WTC11 (cell line): ENCODE results near the gene KIAA1671. TPM values are rescaled to one million over a fixed set of nuclear protein-coding genes. Genes with fewer than 3 reads are reported as not detected.

ENCODE experiments used
- ATAC-seq: fragments of 200-7000 bp; cut with Tn5 transposase; 2 replicates; pipeline ENCODE4 v1.10.0; 2021; ENCODE audit warnings: mild to moderate bottlenecking, moderate library complexity
- CTCF ChIA-PET: fragments of 300-600 bp; sonication (Branson Sonifier 250); formaldehyde crosslinking; loops from one replicate; lab custom pipeline; 2021; ENCODE audit warnings: antibody characterized with exemption; lab: Charles Lee
- POLR2A ChIA-PET: fragments of 350-600 bp; sonication (Branson Sonifier 250); formaldehyde crosslinking; loops from one replicate; lab custom pipeline; 2021; ENCODE audit warnings: antibody characterized with exemption; lab: Charles Lee
- DNase-seq: peaks from one replicate; pipeline ENCODE4 v3.0.0; 2021; ENCODE audit warnings: low spot score
- H3K27ac Mint-ChIP-seq: 2 replicates; pipeline ENCODE4 v1.8.0; 2021; ENCODE audit warnings: mixed read lengths
- H3K27me3 Mint-ChIP-seq: 2 replicates; pipeline ENCODE4 v1.8.0; 2021; ENCODE audit warnings: low read depth, mild to moderate bottlenecking, moderate library complexity, mixed read lengths
- H3K36me3 Mint-ChIP-seq: 2 replicates; pipeline ENCODE4 v1.8.0; 2021; ENCODE audit warnings: mixed read lengths
- H3K4me1 Mint-ChIP-seq: 2 replicates; pipeline ENCODE4 v1.8.0; 2022; ENCODE audit warnings: mixed read lengths
- H3K4me3 Mint-ChIP-seq: 2 replicates; pipeline ENCODE4 v1.8.0; 2021; ENCODE audit warnings: mild to moderate bottlenecking, moderate library complexity, mixed read lengths
- H3K9me3 Mint-ChIP-seq: 2 replicates; pipeline ENCODE4 v1.8.0; 2021; ENCODE audit warnings: mixed read lengths
- ATF3 ChIP-seq: sonication (generic); formaldehyde crosslinking; conservative IDR thresholded peaks from 2 replicates; pipeline ENCODE4 v1.8.1; 2022; ENCODE audit warnings: mild to moderate bottlenecking, missing genetic modification reagents
- CREM ChIP-seq: sonication (generic); formaldehyde crosslinking; IDR thresholded peaks from 2 replicates; pipeline ENCODE4 v1.8.1; 2022; ENCODE audit warnings: mild to moderate bottlenecking, missing genetic modification reagents, moderate library complexity
- EMX1 ChIP-seq: fragments of 250-450 bp; sonication (Bioruptor Pico); IDR thresholded peaks from 2 replicates; pipeline ENCODE4 v1.8.0; 2021; ENCODE audit warnings: mild to moderate bottlenecking
- ESRRA ChIP-seq: sonication (generic); formaldehyde crosslinking; IDR thresholded peaks from 2 replicates; pipeline ENCODE4 v1.8.1; 2022; ENCODE audit warnings: mild to moderate bottlenecking, missing genetic modification reagents, borderline replicate concordance
- ETV6 ChIP-seq: sonication (generic); formaldehyde crosslinking; IDR thresholded peaks from 2 replicates; pipeline ENCODE4 v1.8.1; 2022; ENCODE audit warnings: mild to moderate bottlenecking, missing genetic modification reagents
- FOXJ3 ChIP-seq: sonication (generic); formaldehyde crosslinking; IDR thresholded peaks from 2 replicates; pipeline ENCODE4 v1.9.0; 2021; ENCODE audit warnings: missing genetic modification reagents, mild to moderate bottlenecking, borderline replicate concordance
- FOXK1 ChIP-seq: sonication (generic); formaldehyde crosslinking; IDR thresholded peaks from 2 replicates; pipeline ENCODE4 v1.8.0; 2022; ENCODE audit warnings: mild to moderate bottlenecking, moderate library complexity, missing genetic modification reagents
- FOXP1 ChIP-seq: sonication (generic); formaldehyde crosslinking; IDR thresholded peaks from 2 replicates; pipeline ENCODE4 v1.8.0; 2022; ENCODE audit warnings: missing genetic modification reagents, mild to moderate bottlenecking, moderate library complexity, borderline replicate concordance
- GABPB1 ChIP-seq: sonication (generic); formaldehyde crosslinking; IDR thresholded peaks from 2 replicates; pipeline ENCODE4 v1.8.1; 2023; ENCODE audit warnings: mild to moderate bottlenecking, missing genetic modification reagents
- GRHL2 ChIP-seq: fragments of 250-450 bp; sonication (Bioruptor Pico); IDR thresholded peaks from 2 replicates; pipeline ENCODE4 v1.8.0; 2022; ENCODE audit warnings: mild to moderate bottlenecking, moderate library complexity; ENCODE audit not compliant: insufficient replicate concordance, severe bottlenecking
- IRF2 ChIP-seq: sonication (generic); formaldehyde crosslinking; IDR thresholded peaks from 2 replicates; pipeline ENCODE4 v1.8.0; 2022; ENCODE audit warnings: low read depth, missing genetic modification reagents, borderline replicate concordance
- JAZF1 ChIP-seq: fragments of 250-450 bp; sonication (Bioruptor Pico); IDR thresholded peaks from 2 replicates; pipeline ENCODE4 v1.9.0; 2021; ENCODE audit warnings: moderate library complexity, mild to moderate bottlenecking, inconsistent platforms
- JUN ChIP-seq: sonication (generic); formaldehyde crosslinking; IDR thresholded peaks from 2 replicates; pipeline ENCODE4 v1.8.0; 2023; ENCODE audit warnings: mild to moderate bottlenecking, missing genetic modification reagents
- KAT7 ChIP-seq: sonication (generic); formaldehyde crosslinking; IDR thresholded peaks from 2 replicates; pipeline ENCODE4 v1.8.1; 2023; ENCODE audit warnings: missing genetic modification reagents, mild to moderate bottlenecking, borderline replicate concordance
- MXD4 ChIP-seq: fragments of 250-450 bp; sonication (Bioruptor Pico); IDR thresholded peaks from 2 replicates; pipeline ENCODE4 v1.8.0; 2021; ENCODE audit warnings: mild to moderate bottlenecking, moderate library complexity, borderline replicate concordance
- NFE2L1 ChIP-seq: sonication (generic); formaldehyde crosslinking; IDR thresholded peaks from 2 replicates; pipeline ENCODE4 v1.8.1; 2023; ENCODE audit warnings: missing genetic modification reagents
- NR2C2 ChIP-seq: sonication (generic); formaldehyde crosslinking; IDR thresholded peaks from 2 replicates; pipeline ENCODE4 v1.8.0; 2022; ENCODE audit warnings: mild to moderate bottlenecking, missing genetic modification reagents
- ZBTB21 ChIP-seq: sonication (generic); formaldehyde crosslinking; IDR thresholded peaks from 2 replicates; pipeline ENCODE4 v1.8.1; 2023; ENCODE audit warnings: mild to moderate bottlenecking, missing genetic modification reagents, borderline replicate concordance
- ZNF317 ChIP-seq: sonication (generic); formaldehyde crosslinking; IDR thresholded peaks from 2 replicates; pipeline ENCODE4 v1.8.1; 2023; ENCODE audit warnings: low read depth, mild to moderate bottlenecking, moderate library complexity, missing genetic modification reagents, borderline replicate concordance
- ZNF416 ChIP-seq: fragments of 250-450 bp; sonication (Bioruptor Pico); IDR thresholded peaks from 2 replicates; pipeline ENCODE4 v1.9.0; 2021; ENCODE audit warnings: mild to moderate bottlenecking, inconsistent platforms
- ZNF671 ChIP-seq: fragments of 250-450 bp; sonication (Bioruptor Pico); IDR thresholded peaks from 2 replicates; pipeline ENCODE4 v1.8.0; 2021; ENCODE audit warnings: mild to moderate bottlenecking
- total RNA-seq: library from RNA; stranded (reverse); gene quantifications from 3 replicates; pipeline ENCODE4 v1.2.3, GENCODE V29; 2021
- TF ChIP-seq, protein P1 (sequence below): sonication (generic); formaldehyde crosslinking; IDR thresholded peaks from 2 replicates; pipeline ENCODE4 v1.8.0; 2022; ENCODE audit warnings: mild to moderate bottlenecking, missing genetic modification reagents
- TF ChIP-seq, protein P2 (sequence below): sonication (generic); formaldehyde crosslinking; IDR thresholded peaks from 2 replicates; pipeline ENCODE4 v1.8.0; 2022; ENCODE audit warnings: missing genetic modification reagents
- TF ChIP-seq, protein P3 (sequence below): sonication (generic); formaldehyde crosslinking; IDR thresholded peaks from 2 replicates; pipeline ENCODE4 v1.8.1; 2022; ENCODE audit warnings: low read depth, missing genetic modification reagents, borderline replicate concordance

KIAA1671 gene
- total RNA-seq, 1 experiment from 2014 or later, result 26.0 TPM

DNA sequence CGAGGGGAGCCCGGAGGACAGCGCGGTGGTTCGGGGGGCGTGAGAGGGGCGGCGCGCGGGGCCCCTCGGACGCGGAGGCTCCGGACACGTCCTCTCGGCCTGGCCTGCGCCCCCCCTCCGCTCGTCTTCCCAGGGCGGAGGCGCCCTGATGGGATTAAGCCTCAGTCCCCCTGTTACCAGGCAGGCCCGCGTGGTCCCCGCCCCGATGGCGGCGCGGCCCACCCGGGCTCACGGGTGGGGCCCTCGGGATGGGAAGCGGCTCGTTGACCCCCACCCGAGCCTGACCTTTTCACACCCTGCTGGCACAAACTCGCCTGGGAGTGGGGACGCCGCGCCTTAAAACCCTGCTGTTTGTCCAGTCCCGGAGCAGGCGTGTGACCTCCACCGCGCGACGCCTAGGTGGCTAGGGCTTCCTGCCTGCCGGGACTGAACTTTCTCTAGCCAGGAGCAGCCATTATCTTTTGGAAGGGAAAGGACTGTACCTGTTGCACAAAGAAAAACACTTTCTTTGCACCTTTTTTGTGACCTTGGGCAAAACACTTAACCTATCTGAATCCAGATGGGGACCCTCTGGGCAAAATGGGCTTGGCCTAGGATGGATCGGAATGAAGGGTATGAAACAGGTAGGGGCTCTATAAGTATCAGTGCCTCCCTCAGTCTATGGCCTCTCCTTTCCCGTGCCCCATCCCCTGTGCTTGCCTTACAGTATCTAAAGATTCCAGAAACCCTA lies 1.0 kb downstream of the KIAA1671 start:
- no peaks in the 10 kb centered on the region for H3K9me3 Mint-ChIP-seq
- CTCF ChIA-PET, result interaction anchor here (0.9 to 2.4 kb wide), 8 partner anchors 9 to 158 kb away, joined by 3 to 9 read pairs (median 4); no protein-coding TSS in a partner anchor
- TF ChIP-seq EMX1 (CRISPR knock-in tag) (no peak), GABPB1 (CRISPR knock-in tag) (peak; percentile 42), NR2C2 (CRISPR knock-in tag) (no peak), ESRRA (CRISPR knock-in tag) (no peak), ATF3 (CRISPR knock-in tag) (no peak), FOXJ3 (no peak)
- TF ChIP-seq, protein P1, sequence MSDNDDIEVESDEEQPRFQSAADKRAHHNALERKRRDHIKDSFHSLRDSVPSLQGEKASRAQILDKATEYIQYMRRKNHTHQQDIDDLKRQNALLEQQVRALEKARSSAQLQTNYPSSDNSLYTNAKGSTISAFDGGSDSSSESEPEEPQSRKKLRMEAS (CRISPR knock-in tag), result peak; percentile 11; the same call in 1 of the 2 replicates
- TF ChIP-seq, all 79 proteins: peak for 2
- Mint-ChIP-seq H3K4me3 (peak overlapping the region; percentile 98), H3K36me3 (0 out of 2 replicates have a peak, but pooled peaks cover 2% of the 10 kb centered on the region), H3K4me1 (peaks cover 42% of the 10 kb centered on the region), H3K27me3 (peaks cover 10% of the 10 kb centered on the region), H3K27ac (peak overlapping the region; percentile 92; the same call in 1 of the 2 replicates)
- ATAC-seq (no peak), DNase-seq (no peak)
- POLR2A ChIA-PET, result interaction anchor here (0.6 to 1.3 kb wide), 3 partner anchors 10 to 72 kb away, joined by 3 read pairs; no protein-coding TSS in a partner anchor

DNA sequence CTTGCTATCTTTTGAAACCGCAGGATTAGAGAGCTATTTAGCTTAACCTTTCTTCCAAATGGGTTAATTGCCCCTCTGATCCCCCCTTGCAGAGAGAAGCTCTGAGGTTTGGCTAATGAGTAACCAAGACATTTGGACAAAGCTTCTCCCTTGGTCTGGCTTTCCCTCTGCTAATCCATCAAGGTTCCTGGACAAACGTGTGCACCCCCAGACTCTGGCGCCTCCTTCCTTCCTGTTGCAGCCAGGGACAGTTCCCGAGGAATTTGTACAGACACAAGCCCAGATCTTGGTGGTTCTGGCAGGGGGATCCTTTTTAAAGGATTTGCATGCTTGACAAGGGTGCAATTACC lies 1.6 kb downstream of the KIAA1671 start:
- peak overlapping the region; percentile 98 for H3K4me3 Mint-ChIP-seq
- 0 out of 2 replicates have a peak overlapping the region, but pooled peaks have one; percentile 11 for H3K27ac Mint-ChIP-seq
- 0 out of 2 replicates have a peak, but pooled peaks cover 2% of the 10 kb centered on the region for H3K36me3 Mint-ChIP-seq
- ChIA-PET CTCF (interaction anchor here (1.0 to 2.4 kb wide), 5 partner anchors 9 to 158 kb away, joined by 3 to 9 read pairs (median 4); no protein-coding TSS in a partner anchor), POLR2A (interaction anchor here (0.6 to 1.3 kb wide), 2 partner anchors 10 to 16 kb away, joined by 3 read pairs; no protein-coding TSS in a partner anchor)
- DNase-seq, result no peak
- peaks cover 38% of the 10 kb centered on the region for H3K4me1 Mint-ChIP-seq
- peaks cover 10% of the 10 kb centered on the region for H3K27me3 Mint-ChIP-seq
- TF ChIP-seq JUN (CRISPR knock-in tag) (no peak), FOXK1 (CRISPR knock-in tag) (no peak), NR2C2 (CRISPR knock-in tag) (no peak), ZBTB21 (CRISPR knock-in tag) (no peak), MXD4 (CRISPR knock-in tag) (no peak), KAT7 (CRISPR knock-in tag) (no peak)
- no peak for ATAC-seq
- no peaks in the 10 kb centered on the region for H3K9me3 Mint-ChIP-seq

GRCh38 chr22:24954856-24955255 lies 2.3 kb downstream of the KIAA1671 start:
- DNase-seq (no peak), ATAC-seq (no peak)
- Mint-ChIP-seq H3K27me3 (peaks cover 10% of the 10 kb centered on the region), H3K4me1 (peaks cover 33% of the 10 kb centered on the region), H3K27ac (peak overlapping the region; percentile 86), H3K36me3 (0 out of 2 replicates have a peak, but pooled peaks cover 2% of the 10 kb centered on the region), H3K4me3 (no peak overlapping the region), H3K9me3 (no peaks in the 10 kb centered on the region)
- ChIA-PET CTCF (interaction anchor here (1.0 to 1.1 kb wide), 3 partner anchors 8 to 157 kb away, joined by 3 to 4 read pairs (median 3); no protein-coding TSS in a partner anchor), POLR2A (no interaction called here)
- TF ChIP-seq, protein P2, sequence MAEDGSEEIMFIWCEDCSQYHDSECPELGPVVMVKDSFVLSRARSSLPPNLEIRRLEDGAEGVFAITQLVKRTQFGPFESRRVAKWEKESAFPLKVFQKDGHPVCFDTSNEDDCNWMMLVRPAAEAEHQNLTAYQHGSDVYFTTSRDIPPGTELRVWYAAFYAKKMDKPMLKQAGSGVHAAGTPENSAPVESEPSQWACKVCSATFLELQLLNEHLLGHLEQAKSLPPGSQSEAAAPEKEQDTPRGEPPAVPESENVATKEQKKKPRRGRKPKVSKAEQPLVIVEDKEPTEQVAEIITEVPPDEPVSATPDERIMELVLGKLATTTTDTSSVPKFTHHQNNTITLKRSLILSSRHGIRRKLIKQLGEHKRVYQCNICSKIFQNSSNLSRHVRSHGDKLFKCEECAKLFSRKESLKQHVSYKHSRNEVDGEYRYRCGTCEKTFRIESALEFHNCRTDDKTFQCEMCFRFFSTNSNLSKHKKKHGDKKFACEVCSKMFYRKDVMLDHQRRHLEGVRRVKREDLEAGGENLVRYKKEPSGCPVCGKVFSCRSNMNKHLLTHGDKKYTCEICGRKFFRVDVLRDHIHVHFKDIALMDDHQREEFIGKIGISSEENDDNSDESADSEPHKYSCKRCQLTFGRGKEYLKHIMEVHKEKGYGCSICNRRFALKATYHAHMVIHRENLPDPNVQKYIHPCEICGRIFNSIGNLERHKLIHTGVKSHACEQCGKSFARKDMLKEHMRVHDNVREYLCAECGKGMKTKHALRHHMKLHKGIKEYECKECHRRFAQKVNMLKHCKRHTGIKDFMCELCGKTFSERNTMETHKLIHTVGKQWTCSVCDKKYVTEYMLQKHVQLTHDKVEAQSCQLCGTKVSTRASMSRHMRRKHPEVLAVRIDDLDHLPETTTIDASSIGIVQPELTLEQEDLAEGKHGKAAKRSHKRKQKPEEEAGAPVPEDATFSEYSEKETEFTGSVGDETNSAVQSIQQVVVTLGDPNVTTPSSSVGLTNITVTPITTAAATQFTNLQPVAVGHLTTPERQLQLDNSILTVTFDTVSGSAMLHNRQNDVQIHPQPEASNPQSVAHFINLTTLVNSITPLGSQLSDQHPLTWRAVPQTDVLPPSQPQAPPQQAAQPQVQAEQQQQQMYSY, result no peak
- no peak for TF ChIP-seq ZNF317 (CRISPR knock-in tag)
- TF ChIP-seq FOXK1 (CRISPR knock-in tag), result no peak
- TF ChIP-seq JAZF1 (CRISPR knock-in tag), result no peak
- TF ChIP-seq NFE2L1 (CRISPR knock-in tag), result no peak
- TF ChIP-seq CREM (CRISPR knock-in tag), result no peak
- TF ChIP-seq GRHL2 (CRISPR knock-in tag), result no peak
- TF ChIP-seq, protein P3, sequence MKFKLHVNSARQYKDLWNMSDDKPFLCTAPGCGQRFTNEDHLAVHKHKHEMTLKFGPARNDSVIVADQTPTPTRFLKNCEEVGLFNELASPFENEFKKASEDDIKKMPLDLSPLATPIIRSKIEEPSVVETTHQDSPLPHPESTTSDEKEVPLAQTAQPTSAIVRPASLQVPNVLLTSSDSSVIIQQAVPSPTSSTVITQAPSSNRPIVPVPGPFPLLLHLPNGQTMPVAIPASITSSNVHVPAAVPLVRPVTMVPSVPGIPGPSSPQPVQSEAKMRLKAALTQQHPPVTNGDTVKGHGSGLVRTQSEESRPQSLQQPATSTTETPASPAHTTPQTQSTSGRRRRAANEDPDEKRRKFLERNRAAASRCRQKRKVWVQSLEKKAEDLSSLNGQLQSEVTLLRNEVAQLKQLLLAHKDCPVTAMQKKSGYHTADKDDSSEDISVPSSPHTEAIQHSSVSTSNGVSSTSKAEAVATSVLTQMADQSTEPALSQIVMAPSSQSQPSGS (CRISPR knock-in tag), result no peak
- no peak for TF ChIP-seq EMX1 (CRISPR knock-in tag)
- no peak for TF ChIP-seq ESRRA (CRISPR knock-in tag)
- no peak for TF ChIP-seq FOXP1 (CRISPR knock-in tag)
- no peak for TF ChIP-seq ETV6
- no peak for TF ChIP-seq ATF3 (CRISPR knock-in tag)
- TF ChIP-seq ZNF671, result no peak
- no peak for TF ChIP-seq IRF2
- no peak for TF ChIP-seq ZNF416 (CRISPR knock-in tag)
